GM19043 (cell line): ENCODE results near the gene CKMT2.

Experiments
- ATAC-seq: cut with Tn5 transposase; IDR thresholded peaks from one replicate; pipeline ENCODE4 v1.9.1; 2021; ENCODE audit warnings: low read depth; ENCODE audit not compliant: unreplicated experiment

CKMT2 gene

GRCh38 chr5:81233080-81233634 lies at the start of gene CKMT2:
Gene CKMT2 (plus strand): TSS chr5:81233322. CDS start chr5:81251133, 17,811 bp downstream.
- ATAC-seq: no peak

GRCh38 chr5:81183811-81184748 lies 49.0 kb upstream of the CKMT2 start:
- no peak for ATAC-seq

- ATAC-seq: no peak
These were observed 48.4 kb upstream of the CKMT2 start for GRCh38 chr5:81184749-81185110.

GRCh38 chr5:81187885-81188284 lies 45.2 kb upstream of the CKMT2 start:
- ATAC-seq: no peak

- no peak for ATAC-seq
These were observed 44.2 kb upstream of the CKMT2 start for GRCh38 chr5:81188962-81189361.

- ATAC-seq: no peak
These were observed 43.1 kb upstream of the CKMT2 start for GRCh38 chr5:81189875-81190498.

GRCh38 chr5:81191726-81192372 lies 41.3 kb upstream of the CKMT2 start:
- no peak for ATAC-seq

GRCh38 chr5:81192373-81192750 lies 40.8 kb upstream of the CKMT2 start:
- no peak for ATAC-seq

- ATAC-seq: peak; percentile 90
These were observed 38.3 kb upstream of the CKMT2 start for GRCh38 chr5:81194633-81195334.

GRCh38 chr5:81195335-81195929 lies 37.7 kb upstream of the CKMT2 start:
- ATAC-seq: no peak

GRCh38 chr5:81202655-81203054 lies 30.5 kb upstream of the CKMT2 start:
- no peak for ATAC-seq

GRCh38 chr5:81203729-81204128 lies 29.4 kb upstream of the CKMT2 start:
- no peak for ATAC-seq

GRCh38 chr5:81204205-81204604 lies 28.9 kb upstream of the CKMT2 start:
- no peak for ATAC-seq

GRCh38 chr5:81205058-81205457 lies 28.1 kb upstream of the CKMT2 start:
- no peak for ATAC-seq

GRCh38 chr5:81207009-81207408 lies 26.1 kb upstream of the CKMT2 start:
- ATAC-seq: no peak

- ATAC-seq: no peak
These were observed 24.2 kb upstream of the CKMT2 start for GRCh38 chr5:81208904-81209303.

GRCh38 chr5:81209386-81209785 lies 23.7 kb upstream of the CKMT2 start:
- ATAC-seq: no peak

GRCh38 chr5:81209869-81210493 lies 23.1 kb upstream of the CKMT2 start:
- ATAC-seq: no peak

GRCh38 chr5:81212211-81212751 lies 20.8 kb upstream of the CKMT2 start:
- ATAC-seq: no peak
